Naive thymus-derived CD4-positive, alpha-beta T cell (primary cell): ENCODE measurements around the gene CDHR3. TPM values are rescaled to one million over a fixed set of nuclear protein-coding genes. Genes with fewer than 3 reads are reported as not detected.

ENCODE experiments used
- ATAC-seq: fragments of 150-1000 bp; cut with Tn5 transposase; 2 replicates; pipeline ENCODE4 v1.10.0; 2021; ENCODE audit warnings: mild to moderate bottlenecking, moderate library complexity
- CTCF ChIA-PET: fragments of 350-600 bp; sonication (Branson Sonifier 250); formaldehyde crosslinking; loops from one replicate; lab custom pipeline; 2021; ENCODE audit warnings: antibody characterized with exemption; lab: Charles Lee
- POLR2A ChIA-PET: fragments of 350-600 bp; sonication (Branson Sonifier 250); formaldehyde crosslinking; loops from one replicate; lab custom pipeline; 2021; ENCODE audit warnings: antibody characterized with exemption, inconsistent platforms; lab: Charles Lee
- DNase-seq, 9 donors: peaks; one replicate each; pipeline versions ENCODE4 v3.0.0 to v3.0.0-alpha.2; 2020 to 2022; ENCODE audit warnings: mixed read lengths in 1 of 9
- H3K27ac ChIP-seq: one replicate; pipeline ENCODE4 v1.7.0; 2013; ENCODE audit warnings: mild to moderate bottlenecking, low read depth, low read length, moderate library complexity
- H3K27me3 ChIP-seq, 2 donors: one replicate each; pipeline ENCODE4 v1.7.0; 2013; ENCODE audit warnings: low read length in 2 of 2, mild to moderate bottlenecking in 2 of 2, moderate library complexity in 2 of 2; ENCODE audit not compliant: control insufficient read depth in 2 of 2, insufficient read depth in 2 of 2
- H3K36me3 ChIP-seq, 3 experiments: 1 replicate in 2 of 3; 2 replicates in 1 of 3; pipeline ENCODE4 v1.7.0; 2013; ENCODE audit warnings: low read length in 3 of 3, mild to moderate bottlenecking in 3 of 3, moderate library complexity in 1 of 3; ENCODE audit not compliant: insufficient read depth in 3 of 3, control insufficient read depth in 2 of 3
- H3K4me1 ChIP-seq, 2 donors: one replicate each; pipeline ENCODE4 v1.7.0; 2013; ENCODE audit warnings: low read length in 2 of 2, mild to moderate bottlenecking in 2 of 2, moderate library complexity in 1 of 2; ENCODE audit not compliant: control insufficient read depth in 2 of 2, insufficient read depth in 2 of 2
- H3K4me3 ChIP-seq: 2 replicates; pipeline ENCODE4 v1.7.0; 2013; ENCODE audit warnings: mild to moderate bottlenecking, low read length
- H3K9me3 ChIP-seq, 3 experiments: 1 replicate in 2 of 3; 2 replicates in 1 of 3; pipeline ENCODE4 v1.7.0; 2013; ENCODE audit warnings: low read length in 3 of 3; ENCODE audit not compliant: control insufficient read depth in 2 of 3
- H3K27ac Mint-ChIP-seq, 9 donors: one replicate each; pipeline ENCODE4 v1.8.0; 2020 to 2022; ENCODE audit warnings: mixed read lengths in 9 of 9, mild to moderate bottlenecking in 8 of 9, moderate library complexity in 5 of 9, inconsistent platforms in 2 of 9
- H3K27me3 Mint-ChIP-seq, 5 donors: one replicate each; pipeline ENCODE4 v1.8.0; 2021 to 2022; ENCODE audit warnings: mixed read lengths in 5 of 5, mild to moderate bottlenecking in 1 of 5
- H3K36me3 Mint-ChIP-seq, 5 donors: one replicate each; pipeline ENCODE4 v1.8.0; 2020 to 2022; ENCODE audit warnings: mixed read lengths in 5 of 5, mild to moderate bottlenecking in 3 of 5, inconsistent platforms in 1 of 5
- H3K4me1 Mint-ChIP-seq, 7 donors: one replicate each; pipeline ENCODE4 v1.8.0; 2020 to 2022; ENCODE audit warnings: mixed read lengths in 7 of 7, mild to moderate bottlenecking in 3 of 7, inconsistent platforms in 1 of 7
- H3K4me3 Mint-ChIP-seq, 10 donors: one replicate each; pipeline ENCODE4 v1.8.0; 2020 to 2022; ENCODE audit warnings: mild to moderate bottlenecking in 10 of 10, mixed read lengths in 10 of 10, moderate library complexity in 6 of 10, inconsistent platforms in 2 of 10
- H3K9me3 Mint-ChIP-seq, 11 donors: one replicate each; pipeline ENCODE4 v1.8.0; 2020 to 2022; ENCODE audit warnings: mixed read lengths in 11 of 11, mild to moderate bottlenecking in 4 of 11, inconsistent platforms in 1 of 11, moderate library complexity in 1 of 11
- intact Hi-C, 2 donors: fragments of 100-400 bp; cut with micrococcal nuclease; formaldehyde crosslinking; loops; one replicate each; pipeline ENCODE4 v1.15.1; 2023
- polyA plus RNA-seq, 2 donors: library from polyadenylated mRNA; unstranded; fragments of 300-500 nt; fragmentation: Illumina TruSeq; gene quantifications; one replicate each; pipeline ENCODE4 v1.2.3, GENCODE V29; 2021
- total RNA-seq, 6 experiments: library from RNA in 5 of 6; stranded (reverse) in 5 of 6; gene quantifications; 1 replicate in 5 of 6; 2 replicates in 1 of 6; pipeline ENCODE4 v1.2.3 and lab custom pipeline; 2021 to 2026

Gene CDHR3
- total and polyA plus RNA-seq, 7 experiments from 2014 or later, result 1.1 to 14.0 (median 6.5) TPM

GRCh38 chr7:105988276-105988675 is 25.2 kb downstream of the CDHR3 start:
- Mint-ChIP-seq H3K9me3 (no peaks in the 10 kb centered on the region), H3K4me1 (peaks cover 1 to 23% (median 18%) of the 10 kb centered on the region in 7 donors), H3K27me3 (peaks cover 0 to 58% (median 0%) of the 10 kb centered on the region in 5 donors), H3K4me3 (no peak overlapping the region), H3K27ac (no peak overlapping the region), H3K36me3 (peaks cover 0 to 4% (median 0%) of the 10 kb centered on the region in 5 donors)
- ChIA-PET POLR2A (no interaction called here), CTCF (no interaction called here)
- H3K9me3 ChIP-seq, result no peaks in the 10 kb centered on the region
- ATAC-seq (no peak), DNase-seq (no peak)
- no peak overlapping the region for H3K4me3 ChIP-seq
- peaks cover 0 to 9% of the 10 kb centered on the region in 2 donors for H3K4me1 ChIP-seq
- H3K27ac ChIP-seq, result no peak overlapping the region
- intact Hi-C loops, result no loop called here
- no peaks in the 10 kb centered on the region for H3K27me3 ChIP-seq
- no peaks in the 10 kb centered on the region for H3K36me3 ChIP-seq

GRCh38 chr7:105989191-105989590 is 26.1 kb downstream of the CDHR3 start:
- Histone ChIP-seq H3K36me3 (no peaks in the 10 kb centered on the region), H3K4me1 (peaks cover 0 to 9% of the 10 kb centered on the region in 2 donors), H3K27ac (no peak overlapping the region), H3K9me3 (no peaks in the 10 kb centered on the region), H3K27me3 (no peaks in the 10 kb centered on the region), H3K4me3 (no peak overlapping the region)
- ChIA-PET POLR2A (no interaction called here), CTCF (no interaction called here)
- H3K4me3 Mint-ChIP-seq, result no peak overlapping the region
- intact Hi-C loops, result no loop called here
- DNase-seq (no peak), ATAC-seq (no peak)
- H3K27ac Mint-ChIP-seq, result no peak overlapping the region
- peaks cover 1 to 29% (median 25%) of the 10 kb centered on the region in 7 donors for H3K4me1 Mint-ChIP-seq
- H3K9me3 Mint-ChIP-seq, result no peaks in the 10 kb centered on the region
- H3K36me3 Mint-ChIP-seq, result peaks cover 0 to under 1% (median 0%) of the 10 kb centered on the region in 5 donors
- peaks cover 0 to 59% (median 0%) of the 10 kb centered on the region in 5 donors for H3K27me3 Mint-ChIP-seq

- DNase-seq, result no peak
- H3K36me3 Mint-ChIP-seq, result no peaks in the 10 kb centered on the region
- peaks cover 0 to 59% (median 0%) of the 10 kb centered on the region in 5 donors for H3K27me3 Mint-ChIP-seq
- Histone ChIP-seq H3K9me3 (no peaks in the 10 kb centered on the region), H3K27me3 (no peaks in the 10 kb centered on the region), H3K4me3 (no peak overlapping the region), H3K36me3 (no peaks in the 10 kb centered on the region), H3K4me1 (peaks cover 0 to 9% of the 10 kb centered on the region in 2 donors), H3K27ac (no peak overlapping the region)
- intact Hi-C loops, result no loop called here
- POLR2A ChIA-PET, result no interaction called here
- no peak overlapping the region for H3K4me3 Mint-ChIP-seq
- H3K4me1 Mint-ChIP-seq, result peaks cover 2 to 29% (median 25%) of the 10 kb centered on the region in 7 donors
- CTCF ChIA-PET, result no interaction called here
- no peak for ATAC-seq
- H3K27ac Mint-ChIP-seq, result peak overlapping the region in 2 of 9 donors; percentile 5 to 58
- H3K9me3 Mint-ChIP-seq, result no peaks in the 10 kb centered on the region
These were observed 26.6 kb downstream of the CDHR3 start for GRCh38 chr7:105989686-105990085.

GRCh38 chr7:105990141-105990540 is 27.1 kb downstream of the CDHR3 start:
- H3K4me3 ChIP-seq, result no peak overlapping the region
- peaks cover 3 to 29% (median 25%) of the 10 kb centered on the region in 7 donors for H3K4me1 Mint-ChIP-seq
- DNase-seq (no peak), ATAC-seq (no peak)
- no peaks in the 10 kb centered on the region for H3K9me3 Mint-ChIP-seq
- H3K4me1 ChIP-seq, result peaks cover 0 to 9% of the 10 kb centered on the region in 2 donors
- CTCF ChIA-PET, result no interaction called here
- intact Hi-C loops, result no loop called here
- H3K27ac ChIP-seq, result no peak overlapping the region
- H3K36me3 Mint-ChIP-seq, result no peaks in the 10 kb centered on the region
- POLR2A ChIA-PET, result no interaction called here
- H3K9me3 ChIP-seq, result no peaks in the 10 kb centered on the region
- H3K36me3 ChIP-seq, result no peaks in the 10 kb centered on the region
- no peak overlapping the region for H3K4me3 Mint-ChIP-seq
- no peaks in the 10 kb centered on the region for H3K27me3 ChIP-seq
- peak overlapping the region in 1 of 9 donors; percentile 58 for H3K27ac Mint-ChIP-seq
- H3K27me3 Mint-ChIP-seq, result peaks cover 0 to 55% (median 0%) of the 10 kb centered on the region in 5 donors

GRCh38 chr7:105990727-105991453 is 27.8 kb downstream of the CDHR3 start:
- Histone ChIP-seq H3K27ac (no peak overlapping the region), H3K4me1 (peaks cover 0 to 9% of the 10 kb centered on the region in 2 donors), H3K36me3 (no peaks in the 10 kb centered on the region), H3K9me3 (no peaks in the 10 kb centered on the region), H3K27me3 (no peaks in the 10 kb centered on the region), H3K4me3 (no peak overlapping the region)
- POLR2A ChIA-PET, result interaction anchor here (0.6 to 0.7 kb wide), 2 partner anchors 8 to 165 kb away, joined by 3 read pairs; no protein-coding TSS in a partner anchor
- ATAC-seq (no peak), DNase-seq (no peak)
- Mint-ChIP-seq H3K27ac (no peak overlapping the region), H3K36me3 (peaks cover 0 to 4% (median 0%) of the 10 kb centered on the region in 5 donors), H3K4me3 (no peak overlapping the region), H3K27me3 (peaks cover 0 to 52% (median 0%) of the 10 kb centered on the region in 5 donors), H3K9me3 (peaks cover 0 to 4% (median 0%) of the 10 kb centered on the region in 11 donors), H3K4me1 (peaks cover 3 to 29% (median 25%) of the 10 kb centered on the region in 7 donors)
- intact Hi-C loops, result no loop called here
- CTCF ChIA-PET, result no interaction called here

- Mint-ChIP-seq H3K4me1 (peaks cover 0 to 21% (median 19%) of the 10 kb centered on the region in 7 donors), H3K27ac (peak overlapping the region in 6 of 9 donors; percentile 15 to 86 (median 51)), H3K4me3 (peak overlapping the region in 5 of 10 donors; percentile 47 to 69 (median 55)), H3K9me3 (peaks cover 0 to 4% (median 0%) of the 10 kb centered on the region in 11 donors), H3K36me3 (peaks cover 0 to 4% (median 0%) of the 10 kb centered on the region in 5 donors), H3K27me3 (peaks cover 0 to 44% (median 0%) of the 10 kb centered on the region in 5 donors)
- ATAC-seq, result peak; percentile 53
- ChIA-PET CTCF (interaction anchor here (0.6 to 0.7 kb wide), 2 partner anchors 119 to 337 kb away, joined by 3 read pairs; no protein-coding TSS in a partner anchor), POLR2A (no interaction called here)
- intact Hi-C loops, result no loop called here
- Histone ChIP-seq H3K27me3 (no peaks in the 10 kb centered on the region), H3K27ac (no peak overlapping the region), H3K9me3 (no peaks in the 10 kb centered on the region), H3K4me3 (no peak overlapping the region), H3K4me1 (peaks cover 0 to 9% of the 10 kb centered on the region in 2 donors), H3K36me3 (no peaks in the 10 kb centered on the region)
- peak in 7 of 9 donors; percentile 21 to 55 (median 42) for DNase-seq
These were observed 29.8 kb downstream of the CDHR3 start for GRCh38 chr7:105992905-105993304.
